ENCODE results near the gene ALKBH5.

Gene ALKBH5

DNA sequence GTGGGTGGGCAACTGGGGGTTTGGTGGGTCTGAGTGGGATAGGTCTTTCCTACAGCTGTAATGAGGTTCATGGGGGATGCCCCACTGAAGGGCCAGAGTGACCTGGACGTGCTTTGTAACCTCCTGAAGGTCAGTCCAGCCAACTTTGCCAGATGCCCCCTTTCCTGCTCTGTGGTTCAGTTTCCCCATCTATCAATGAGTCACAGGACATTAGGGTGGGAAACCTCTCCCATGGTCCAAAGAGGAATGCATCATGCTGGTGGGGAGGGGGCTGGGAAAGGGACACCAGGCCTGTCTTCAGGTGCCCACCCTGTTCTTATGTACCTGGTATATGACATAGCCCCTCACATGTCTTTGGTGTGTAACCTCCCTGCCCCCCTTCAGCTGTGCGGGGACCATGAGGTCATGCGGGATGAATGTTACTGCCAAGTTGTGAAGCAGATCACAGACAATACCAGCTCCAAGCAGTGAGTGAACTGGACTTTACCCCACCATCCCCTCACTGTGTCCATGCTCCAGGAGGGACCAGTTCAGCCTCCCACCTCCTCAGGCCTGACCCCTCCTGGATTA lies 24.0 kb upstream of the ALKBH5 start:
- DNase-seq, result no peak

GRCh38 chr17:18160128-18160856 lies 23.3 kb upstream of the ALKBH5 start:
- no peak for DNase-seq

- no peak for DNase-seq
Observed at GRCh38 chr17:18161207-18162145, 22.2 kb upstream of the ALKBH5 start.

DNA sequence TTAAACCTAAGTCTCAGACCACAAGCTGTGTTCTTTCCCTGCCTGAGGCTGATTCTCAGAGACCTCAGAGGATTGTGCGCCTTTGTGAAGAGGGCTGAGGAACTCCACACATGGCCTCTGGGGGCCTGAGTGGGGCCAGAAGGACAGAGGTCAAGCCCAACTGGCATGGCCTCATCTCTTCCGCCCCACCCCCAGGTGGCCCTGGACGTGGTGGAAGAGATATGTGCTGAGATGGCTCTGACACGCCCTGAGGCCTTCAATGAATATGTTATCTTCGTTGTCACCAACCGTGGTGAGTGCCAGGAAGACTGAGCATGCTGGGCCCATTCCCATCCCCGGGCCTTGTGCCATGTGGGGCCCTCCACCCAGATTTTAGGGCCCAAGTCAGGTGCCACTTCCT lies 20.1 kb upstream of the ALKBH5 start:
- DNase-seq, result no peak

GRCh38 chr17:18166894-18167293 lies 16.7 kb upstream of the ALKBH5 start:
- no peak for DNase-seq

DNA sequence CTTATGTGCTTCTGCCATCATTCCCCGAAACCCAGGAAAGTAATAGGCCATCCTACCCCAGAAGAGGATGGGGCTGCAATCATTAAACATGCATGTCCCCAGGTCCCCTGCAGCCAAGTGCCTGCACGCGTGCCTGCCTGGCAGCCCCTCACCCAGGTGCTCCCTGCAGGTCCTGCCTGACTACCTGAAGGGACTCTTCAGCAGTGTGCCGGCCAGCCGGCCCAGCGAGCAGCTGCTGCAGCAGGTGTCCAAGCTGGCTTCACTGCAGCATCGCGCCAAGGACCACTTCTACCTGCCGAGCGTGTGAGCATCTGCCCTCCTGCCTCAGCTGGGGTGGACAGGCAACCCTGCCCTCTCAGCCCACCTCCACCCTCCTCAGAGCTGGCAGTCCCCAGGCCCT lies 16.2 kb upstream of the ALKBH5 start:
- DNase-seq, result no peak

- DNase-seq, result no peak
Observed at GRCh38 chr17:18172531-18173278, 10.9 kb upstream of the ALKBH5 start.

DNA sequence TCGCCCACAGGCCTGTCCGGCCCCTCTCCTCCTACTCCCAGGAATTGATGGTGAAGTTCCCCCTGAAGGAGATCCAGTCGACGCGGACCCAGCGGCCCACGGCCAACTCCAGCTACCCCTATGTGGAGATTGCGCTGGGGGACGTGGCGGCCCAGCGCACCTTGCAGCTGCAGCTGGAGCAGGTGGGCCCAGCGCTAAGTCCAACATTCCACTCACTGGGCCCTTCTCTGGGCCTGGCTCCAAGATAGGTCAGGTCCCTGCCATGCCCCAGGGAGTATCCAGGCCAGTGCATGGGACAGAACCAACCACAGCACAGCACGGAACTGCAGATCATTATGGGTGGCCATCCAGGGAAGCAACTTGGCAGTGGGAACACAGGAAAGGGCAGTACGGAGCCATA lies 9.9 kb upstream of the ALKBH5 start:
- DNase-seq, result no peak

GRCh38 chr17:18176176-18176575 lies 7.5 kb upstream of the ALKBH5 start:
- DNase-seq, result no peak

DNA sequence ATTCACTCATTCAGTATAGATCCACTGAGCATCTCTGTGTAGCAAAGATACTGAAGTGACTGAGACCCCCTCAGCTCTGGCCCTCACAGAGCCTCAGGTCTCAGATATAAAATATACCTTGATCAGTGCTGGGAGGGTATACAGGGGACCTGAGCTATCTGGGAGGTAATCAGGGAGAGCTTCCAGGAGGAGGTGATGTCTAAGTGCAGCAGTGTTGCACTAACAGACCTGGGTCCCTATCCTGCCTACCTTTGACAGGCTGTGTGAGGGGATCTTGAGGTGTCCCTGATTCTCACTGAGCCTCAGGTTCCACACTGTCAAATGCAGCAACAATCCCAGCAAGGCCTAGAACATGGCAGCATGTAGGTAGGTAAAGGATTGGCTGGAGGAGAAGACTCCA lies 6.5 kb upstream of the ALKBH5 start:
- DNase-seq, result no peak

GRCh38 chr17:18177722-18178121 lies 5.9 kb upstream of the ALKBH5 start:
- DNase-seq, result no peak

DNA sequence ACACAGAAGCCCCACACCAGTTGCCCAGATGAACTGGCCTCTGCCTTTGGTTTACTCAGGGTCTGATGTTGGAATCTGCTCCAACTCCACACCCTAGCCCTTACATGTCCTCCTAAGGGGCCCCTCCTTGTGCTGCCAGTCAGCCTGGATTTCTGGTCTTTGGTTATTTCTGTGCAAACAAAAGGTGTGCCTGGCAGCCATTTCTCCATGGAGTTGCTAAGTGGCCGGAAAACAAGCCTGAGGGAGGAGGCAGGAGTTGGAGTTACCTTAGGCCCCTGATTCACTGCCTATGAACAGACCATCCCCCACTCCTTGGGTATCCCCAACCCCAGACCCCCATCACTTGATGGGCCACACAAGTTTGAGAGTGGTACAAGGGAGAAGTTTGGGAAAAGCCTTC lies 4.4 kb upstream of the ALKBH5 start:
- DNase-seq, result no peak

- no peak for DNase-seq
Observed at GRCh38 chr17:18179804-18180203, 3.8 kb upstream of the ALKBH5 start.

DNA sequence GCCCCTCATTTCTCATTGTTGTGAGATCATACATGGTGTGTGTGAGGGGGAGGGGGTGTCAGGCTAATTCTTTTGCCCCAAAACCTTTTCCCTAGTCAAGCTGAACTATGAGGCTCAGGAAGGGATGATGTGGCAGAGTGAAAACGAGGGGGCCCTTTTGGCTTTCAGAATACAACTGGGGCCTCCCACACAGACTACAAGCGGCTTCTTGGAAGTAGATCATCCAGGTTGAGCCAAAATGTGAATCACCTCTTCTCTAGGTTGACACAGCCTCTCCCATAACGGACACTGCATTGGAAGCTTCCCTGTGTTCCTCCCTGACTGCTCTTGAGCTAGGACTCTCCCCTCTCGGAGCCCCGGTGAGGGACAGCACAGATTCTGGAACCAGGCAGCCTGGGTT lies 2.3 kb upstream of the ALKBH5 start:
- DNase-seq, result no peak

GRCh38 chr17:18182110-18182977 lies 1.3 kb upstream of the ALKBH5 start:
- DNase-seq, result no peak

- no peak for DNase-seq
Observed at GRCh38 chr17:18182978-18183333, 672 bp upstream of the ALKBH5 start.

DNA sequence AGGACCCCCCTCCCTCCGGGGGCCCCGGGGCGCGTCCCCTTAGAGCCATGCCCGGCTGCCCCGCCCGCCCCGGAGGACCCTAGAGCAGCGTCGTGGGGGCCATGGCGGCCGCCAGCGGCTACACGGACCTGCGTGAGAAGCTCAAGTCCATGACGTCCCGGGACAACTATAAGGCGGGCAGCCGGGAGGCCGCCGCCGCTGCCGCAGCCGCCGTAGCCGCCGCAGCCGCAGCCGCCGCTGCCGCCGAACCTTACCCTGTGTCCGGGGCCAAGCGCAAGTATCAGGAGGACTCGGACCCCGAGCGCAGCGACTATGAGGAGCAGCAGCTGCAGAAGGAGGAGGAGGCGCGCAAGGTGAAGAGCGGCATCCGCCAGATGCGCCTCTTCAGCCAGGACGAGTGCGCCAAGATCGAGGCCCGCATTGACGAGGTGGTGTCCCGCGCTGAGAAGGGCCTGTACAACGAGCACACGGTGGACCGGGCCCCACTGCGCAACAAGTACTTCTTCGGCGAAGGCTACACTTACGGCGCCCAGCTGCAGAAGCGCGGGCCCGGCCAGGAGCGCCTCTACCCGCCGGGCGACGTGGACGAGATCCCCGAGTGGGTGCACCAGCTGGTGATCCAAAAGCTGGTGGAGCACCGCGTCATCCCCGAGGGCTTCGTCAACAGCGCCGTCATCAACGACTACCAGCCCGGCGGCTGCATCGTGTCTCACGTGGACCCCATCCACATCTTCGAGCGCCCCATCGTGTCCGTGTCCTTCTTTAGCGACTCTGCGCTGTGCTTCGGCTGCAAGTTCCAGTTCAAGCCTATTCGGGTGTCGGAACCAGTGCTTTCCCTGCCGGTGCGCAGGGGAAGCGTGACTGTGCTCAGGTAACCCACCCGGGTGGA lies 759 bp downstream of the ALKBH5 start:
- DNase-seq, result no peak

GRCh38 chr17:18185391-18185790 lies 1.8 kb downstream of the ALKBH5 start:
- DNase-seq, result no peak

DNA sequence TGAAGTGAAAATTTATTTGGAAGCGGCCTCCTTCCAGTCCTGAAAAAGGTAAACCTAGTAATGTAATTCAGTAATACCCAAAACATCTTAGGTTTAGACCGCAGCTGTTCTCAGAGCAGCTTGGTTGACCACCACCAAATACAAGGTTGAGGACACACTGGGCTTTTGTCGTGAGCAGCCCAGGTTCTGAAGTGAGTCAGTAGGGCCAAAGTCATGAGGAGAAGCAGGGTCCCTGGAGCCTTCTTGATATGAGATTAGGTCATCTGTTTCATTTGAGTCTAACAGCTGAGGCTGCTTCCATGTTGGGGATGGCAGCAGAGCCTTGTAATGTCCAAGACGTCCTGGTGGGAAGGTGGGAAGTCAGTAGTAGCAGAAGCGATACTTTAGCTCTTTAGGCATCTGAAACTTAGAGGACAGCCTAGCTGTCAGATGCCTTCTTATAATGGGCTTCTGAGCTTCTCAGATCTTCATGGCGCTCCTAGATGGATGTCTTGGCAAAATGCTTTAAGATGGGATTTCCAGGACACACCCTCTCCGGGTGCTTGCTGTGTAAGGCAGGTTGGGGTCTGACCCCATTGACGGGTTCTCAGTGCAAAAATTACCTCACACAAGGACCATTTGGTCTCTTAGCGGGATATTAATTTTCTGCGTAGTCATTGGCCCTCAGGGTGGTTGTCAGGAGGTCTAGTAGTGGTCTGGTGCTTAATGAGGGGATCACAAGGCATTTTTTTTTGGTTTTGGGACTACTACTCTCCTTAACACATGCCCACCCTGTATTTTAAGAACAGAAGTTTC lies 2.4 kb downstream of the ALKBH5 start:
- DNase-seq, result no peak

DNA sequence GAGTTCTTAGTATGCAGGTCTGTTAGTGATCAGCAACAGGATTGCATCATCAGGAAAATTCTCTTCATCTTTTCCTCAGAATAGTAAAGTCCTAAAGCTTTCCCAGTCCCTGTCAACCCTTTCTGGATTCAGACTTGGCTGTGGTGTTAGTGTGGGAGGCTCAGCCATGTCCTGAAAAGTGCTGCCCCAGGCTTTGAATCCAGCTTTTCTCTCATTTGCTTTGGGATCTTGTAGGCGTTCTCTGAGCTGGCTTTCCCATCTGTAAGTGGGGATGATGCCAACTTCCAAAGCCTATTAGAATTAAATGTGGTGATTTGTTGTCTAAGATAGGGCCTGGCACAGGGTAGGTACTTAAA lies 3.0 kb downstream of the ALKBH5 start:
- no peak for DNase-seq
